ENCODE results near the gene TMEM243.
"Not testable (repeated sequence)": the region's sequence is repeated elsewhere in the genome, so short reads cannot be mapped to it uniquely, and the experiment has no call there.

The TMEM243 gene, protein sequence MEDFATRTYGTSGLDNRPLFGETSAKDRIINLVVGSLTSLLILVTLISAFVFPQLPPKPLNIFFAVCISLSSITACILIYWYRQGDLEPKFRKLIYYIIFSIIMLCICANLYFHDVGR

DNA sequence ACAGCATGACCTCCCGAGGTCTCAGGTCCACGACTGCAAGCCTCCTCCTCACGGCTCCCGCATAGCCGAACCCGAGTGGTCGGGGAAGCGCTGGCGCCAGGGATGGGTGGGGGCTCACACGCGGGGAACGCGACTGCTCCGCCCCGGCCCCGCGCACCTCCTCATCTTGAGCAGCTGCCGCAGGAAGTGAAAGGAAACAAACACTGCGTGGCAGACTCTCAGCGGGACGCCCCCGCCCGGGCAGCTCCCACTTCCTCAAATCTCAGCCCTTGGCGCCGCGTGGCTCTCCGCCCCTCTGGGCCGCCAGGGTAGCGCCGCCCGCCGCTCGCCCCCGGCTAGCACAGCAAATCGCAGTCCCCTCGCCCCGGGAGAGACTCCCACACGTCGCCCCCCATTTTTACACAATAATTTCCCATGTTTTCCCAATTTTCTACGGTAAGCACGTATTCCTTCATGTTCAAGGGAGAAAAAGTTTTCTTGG is at the start of gene TMEM243:
TMEM243 (minus strand) TSS at position 188 of the 481 bp plus-strand sequence. CDS start 229 bp downstream, outside the sequence.
- DNase-seq, result peak in 12 of 14 donors; percentile 14 to 77 (median 61)

DNA sequence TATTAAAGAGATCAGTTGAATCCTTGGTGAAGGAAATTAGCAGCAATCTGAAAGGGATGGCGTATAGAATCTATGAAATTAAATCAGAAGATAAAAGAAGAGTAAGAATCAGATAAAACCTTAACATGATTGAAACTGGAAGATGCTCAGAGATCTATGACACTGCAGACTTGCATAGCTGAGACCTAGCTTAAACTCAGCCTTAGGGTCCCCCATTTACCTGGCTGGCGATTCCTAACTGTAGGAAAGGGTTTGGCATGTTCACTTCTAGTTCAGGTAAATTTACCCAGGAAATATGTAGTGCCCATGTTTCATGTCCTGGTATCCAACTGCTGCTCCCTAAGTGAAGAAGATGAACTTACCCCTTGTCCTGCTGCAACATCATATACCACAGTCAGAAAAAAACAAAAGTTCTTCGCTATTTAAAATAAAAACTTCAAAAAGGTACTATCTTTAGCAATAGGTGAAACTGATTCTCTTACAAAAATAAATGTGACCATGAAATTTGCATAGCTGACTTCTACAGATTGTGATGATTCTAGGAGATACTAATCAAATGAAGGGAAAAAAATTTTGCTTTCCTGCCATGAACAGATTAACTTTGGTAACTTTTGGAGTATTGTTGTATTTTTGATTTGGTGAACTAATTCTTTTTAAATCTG is 47.8 kb upstream of the TMEM243 start:
- no peak for DNase-seq

DNA sequence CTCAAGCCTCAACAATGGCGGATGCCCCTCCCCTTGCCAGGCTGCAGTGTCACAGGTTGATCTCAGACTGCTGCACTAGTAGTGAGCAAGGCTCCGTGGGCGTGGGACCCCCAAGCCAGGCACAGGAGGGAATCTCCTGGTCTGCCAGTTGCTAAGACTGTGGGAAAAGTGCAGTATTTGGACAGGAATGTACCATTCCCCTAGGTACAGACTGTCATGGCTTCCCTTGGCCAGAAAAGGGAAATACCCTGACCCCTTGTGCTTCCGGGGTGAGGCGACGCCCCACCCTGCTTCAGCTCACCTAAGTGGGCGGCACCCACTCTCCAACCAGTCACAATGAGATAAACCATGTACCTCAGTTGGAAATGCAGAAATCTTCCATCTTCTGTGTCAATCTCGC is 44.0 kb upstream of the TMEM243 start:
- no peak for DNase-seq

DNA sequence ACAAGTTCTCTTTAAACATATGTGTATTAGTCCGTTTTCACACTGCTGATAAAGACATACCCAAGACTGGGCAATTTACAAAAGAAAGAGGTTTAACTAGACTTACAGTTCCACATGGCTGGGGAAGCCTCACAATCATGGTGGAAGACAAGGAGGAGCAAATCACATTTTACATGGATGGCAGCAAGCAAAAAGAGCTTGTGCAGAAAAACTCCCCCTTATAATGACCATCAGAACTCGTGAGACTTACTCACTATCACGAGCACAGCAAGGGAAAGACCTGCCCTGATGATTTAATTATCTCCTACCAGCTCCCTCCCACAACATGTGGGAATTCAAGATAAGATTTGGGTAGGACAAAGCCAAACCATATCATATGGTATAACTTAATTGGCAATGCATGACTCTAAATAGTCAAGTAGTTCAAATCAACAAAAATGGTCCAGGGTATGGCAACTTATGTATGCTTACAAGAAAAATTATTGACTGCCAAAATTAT is 34.1 kb upstream of the TMEM243 start:
- no peak for DNase-seq

DNA sequence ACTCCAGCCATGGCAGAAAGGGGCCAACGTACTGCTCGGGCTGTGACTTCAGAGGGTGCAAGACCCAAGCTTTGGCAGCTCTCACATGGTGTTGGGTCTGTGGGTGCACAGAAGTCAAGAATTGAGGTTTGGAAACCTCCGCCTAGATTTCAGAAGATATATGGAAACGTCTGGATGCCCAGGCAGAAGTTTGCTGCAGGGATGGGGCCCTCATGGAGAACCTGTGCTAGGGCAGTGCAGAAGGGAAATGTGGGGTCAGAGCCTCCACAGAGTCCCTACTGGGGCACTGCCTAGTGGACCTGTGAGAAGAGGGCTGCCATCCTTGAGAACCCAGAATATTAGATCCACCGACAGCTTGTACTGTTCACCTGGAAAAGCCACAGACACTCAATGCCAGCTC is 26.1 kb upstream of the TMEM243 start:
- not testable (repeated sequence) for DNase-seq

DNA sequence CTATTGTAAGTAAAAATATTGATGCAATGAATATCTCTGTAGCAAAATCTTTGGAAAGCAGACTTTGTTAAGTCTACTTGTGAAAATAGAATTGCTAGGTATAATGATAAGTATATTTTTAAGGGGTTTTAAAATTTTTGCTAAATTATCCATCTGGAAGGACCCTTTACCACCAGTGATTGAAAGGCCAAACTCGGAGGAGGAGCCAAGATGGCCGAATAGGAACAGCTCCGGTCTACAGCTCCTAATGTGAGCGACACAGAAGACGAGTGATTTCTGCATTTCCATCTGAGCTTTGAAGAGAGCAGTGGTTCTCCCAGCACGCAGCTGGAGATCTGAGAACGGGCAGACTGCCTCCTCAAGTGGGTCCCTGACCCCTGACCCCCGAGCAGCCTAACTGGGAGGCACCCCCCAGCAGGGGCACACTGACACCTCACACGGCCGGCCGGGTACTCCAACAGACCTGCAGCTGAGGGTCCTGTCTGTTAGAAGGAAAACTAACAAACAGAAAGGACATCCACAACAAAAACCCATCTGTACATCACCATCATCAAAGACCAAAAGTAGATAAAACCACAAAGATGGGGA is 19.0 kb upstream of the TMEM243 start:
- not testable (repeated sequence) for DNase-seq

DNA sequence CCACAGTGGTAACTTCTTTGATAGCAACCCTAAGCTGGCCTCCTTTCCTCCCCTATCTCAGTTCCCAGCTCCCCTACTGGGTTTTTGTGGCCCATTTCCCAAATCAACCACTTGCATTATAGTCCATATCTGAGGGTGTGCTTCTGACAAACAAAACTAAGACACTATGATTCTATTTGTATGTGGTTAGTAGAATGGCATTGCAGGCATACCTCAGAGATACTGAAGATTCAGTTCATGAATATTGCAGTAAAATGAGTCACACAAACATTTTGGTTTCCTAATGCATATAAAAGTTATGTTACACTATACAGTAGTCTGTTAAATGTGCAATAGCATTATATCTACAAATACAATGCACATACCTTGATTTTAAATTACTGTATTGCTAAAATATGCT is 15.4 kb upstream of the TMEM243 start:
- DNase-seq, result no peak

DNA sequence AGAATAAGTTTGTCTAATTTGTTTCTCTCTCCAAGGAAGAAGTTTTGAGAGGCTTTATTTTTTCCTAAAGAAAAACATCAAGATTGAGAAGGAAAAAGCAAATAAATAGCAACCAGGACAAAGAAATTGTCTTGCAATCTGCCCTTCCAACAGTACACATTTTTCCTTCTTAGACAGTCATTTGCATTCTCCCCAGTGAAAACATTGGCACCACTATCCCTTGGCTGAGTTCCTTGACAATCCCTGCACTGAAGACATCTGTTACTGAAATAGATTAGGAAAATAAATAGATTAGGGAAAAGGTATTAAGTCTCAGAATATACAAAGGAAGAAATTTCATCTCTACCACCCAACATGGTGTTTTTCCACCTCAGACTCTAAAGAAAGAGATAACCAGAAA is 12.2 kb upstream of the TMEM243 start:
- peak in 1 of 14 donors; percentile 83 for DNase-seq

DNA sequence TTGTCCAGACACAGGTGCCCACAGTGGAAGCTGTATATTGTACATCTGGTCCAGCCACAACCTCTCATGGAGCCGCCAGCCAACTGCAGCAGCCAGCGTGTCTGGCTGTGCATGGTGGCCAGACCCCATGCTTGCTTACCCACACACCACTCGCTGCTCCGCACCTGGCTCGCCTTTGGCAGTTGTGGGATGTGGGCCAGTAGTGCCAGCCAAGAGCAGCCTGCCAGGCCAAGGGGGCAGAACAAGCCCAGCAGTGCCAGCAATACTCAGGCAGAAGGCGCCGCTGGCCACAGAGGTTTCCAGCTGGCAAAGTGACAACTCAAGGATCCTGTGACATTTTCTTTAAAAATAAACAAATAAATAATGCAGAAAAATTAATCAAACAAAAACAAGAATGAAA is 11.7 kb upstream of the TMEM243 start:
- peak in 10 of 14 donors; percentile 6 to 65 (median 31) for DNase-seq

DNA sequence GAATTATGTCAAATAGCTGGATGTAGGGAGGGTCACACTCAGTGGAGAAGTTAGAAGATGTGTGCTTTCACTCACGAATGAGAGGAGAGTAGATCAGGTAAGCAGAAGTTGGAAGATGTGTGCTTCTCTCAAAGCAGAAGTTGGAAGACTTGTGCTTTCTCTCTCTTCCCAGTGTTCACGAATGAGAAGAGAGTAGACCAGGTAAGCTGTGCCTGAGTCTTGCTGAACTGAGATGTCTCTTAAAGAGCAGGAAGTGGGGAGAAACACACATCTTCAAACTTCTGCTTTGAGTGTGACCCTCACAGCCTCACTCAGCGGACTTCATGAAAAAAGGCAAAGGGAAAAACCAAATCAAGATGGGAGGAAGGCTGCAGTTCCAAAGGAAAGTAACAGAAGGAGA is 7.0 kb upstream of the TMEM243 start:
- no peak for DNase-seq

DNA sequence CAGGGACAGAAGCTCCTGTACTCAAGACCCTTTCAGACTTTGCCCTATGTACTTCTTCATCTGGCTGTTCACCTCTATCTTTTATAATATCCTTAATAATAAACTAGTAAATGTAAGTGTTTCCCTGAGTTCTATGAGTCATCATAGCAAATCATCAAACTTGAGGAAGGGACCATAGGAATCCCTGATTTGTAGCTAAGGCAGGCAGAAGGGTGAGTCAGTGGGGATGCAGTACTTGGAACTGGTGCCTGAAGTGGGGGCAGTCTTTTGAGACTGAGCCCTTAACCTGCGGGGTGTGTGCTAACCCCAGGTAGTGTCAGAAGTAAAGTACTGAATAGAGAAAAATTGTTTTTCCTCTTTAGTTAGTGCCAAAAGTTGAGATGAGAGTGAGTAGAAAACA is 6.2 kb upstream of the TMEM243 start:
- no peak for DNase-seq

DNA sequence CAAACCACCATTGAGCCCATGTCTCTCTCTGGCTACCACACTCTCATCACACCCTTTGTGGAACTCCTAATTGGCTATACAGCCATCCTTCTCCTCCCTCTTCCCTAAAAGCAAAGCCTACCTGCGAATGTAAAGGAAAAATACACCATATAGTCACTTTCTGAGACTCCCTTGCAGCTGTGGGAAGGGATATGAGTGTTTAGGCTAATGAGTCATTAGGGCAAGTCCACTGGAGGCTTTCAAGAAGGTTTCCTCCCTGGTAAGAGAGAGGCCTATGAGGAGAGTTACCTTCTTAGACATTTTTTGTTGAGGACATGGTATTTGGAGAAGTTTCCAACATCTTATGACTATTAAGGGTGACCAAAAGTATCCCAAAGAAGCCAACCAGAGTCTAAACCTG is 4.1 kb upstream of the TMEM243 start:
- DNase-seq, result no peak

DNA sequence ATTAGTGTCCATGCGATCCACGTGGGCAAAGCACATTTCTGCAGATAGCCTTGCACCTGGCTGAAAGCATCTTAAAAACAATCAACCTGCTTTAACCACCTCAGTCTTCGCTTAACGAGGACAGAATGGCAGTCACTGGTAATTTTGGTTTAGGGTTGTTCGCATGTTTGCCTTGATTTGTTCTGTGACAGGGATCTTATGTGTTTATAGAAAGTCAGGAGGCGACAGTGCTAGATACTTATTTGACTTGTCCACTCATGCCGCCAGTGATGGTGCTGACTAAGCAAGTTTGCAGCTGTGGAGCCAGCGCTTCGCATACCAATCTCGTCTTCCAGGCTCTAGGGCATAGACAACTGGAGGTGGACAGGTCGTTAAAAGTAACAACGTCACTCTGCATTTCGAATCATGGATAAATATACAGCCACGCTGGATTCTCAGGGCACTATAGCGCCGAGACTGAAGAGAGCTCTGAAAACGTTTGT is 1.2 kb upstream of the TMEM243 start:
- peak in 5 of 14 donors; percentile 24 to 69 (median 44) for DNase-seq

DNA sequence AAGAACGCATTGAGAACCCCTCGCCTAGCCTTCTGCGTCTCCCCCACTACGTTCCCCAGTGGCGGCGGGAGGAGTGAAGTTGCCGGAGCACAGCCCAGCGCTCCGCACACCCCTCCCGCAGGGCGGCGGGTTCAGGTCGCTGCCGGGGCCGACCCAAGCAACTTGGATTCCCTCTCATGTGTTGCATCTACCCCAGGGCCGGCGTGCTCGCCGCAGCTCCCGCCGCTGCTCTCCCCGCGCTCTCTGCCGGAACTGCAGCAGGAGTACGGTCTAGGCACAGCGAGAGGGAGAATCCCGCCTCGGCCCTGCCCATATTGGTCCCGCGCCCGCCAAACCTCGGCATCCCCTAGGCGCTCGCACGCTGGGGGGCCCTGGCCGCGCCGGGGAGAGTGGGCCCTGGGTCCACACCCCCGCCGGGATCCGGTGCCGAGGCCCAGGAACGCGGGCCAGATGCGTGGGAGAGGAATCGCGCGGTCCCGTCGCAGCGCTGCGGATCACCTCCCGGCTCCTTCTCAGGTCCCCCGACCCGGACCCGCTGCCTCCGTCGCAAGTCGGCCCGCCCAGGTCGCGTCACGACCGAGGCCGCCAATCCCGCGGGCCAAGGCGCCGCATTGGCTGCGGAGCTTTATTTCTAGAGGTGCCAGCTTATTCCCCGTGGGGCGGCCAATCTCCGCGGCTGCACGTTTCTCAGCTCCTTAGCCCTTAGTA is 648 bp upstream of the TMEM243 start:
- peak; percentile 9 to 83 (median 60) for DNase-seq

DNA sequence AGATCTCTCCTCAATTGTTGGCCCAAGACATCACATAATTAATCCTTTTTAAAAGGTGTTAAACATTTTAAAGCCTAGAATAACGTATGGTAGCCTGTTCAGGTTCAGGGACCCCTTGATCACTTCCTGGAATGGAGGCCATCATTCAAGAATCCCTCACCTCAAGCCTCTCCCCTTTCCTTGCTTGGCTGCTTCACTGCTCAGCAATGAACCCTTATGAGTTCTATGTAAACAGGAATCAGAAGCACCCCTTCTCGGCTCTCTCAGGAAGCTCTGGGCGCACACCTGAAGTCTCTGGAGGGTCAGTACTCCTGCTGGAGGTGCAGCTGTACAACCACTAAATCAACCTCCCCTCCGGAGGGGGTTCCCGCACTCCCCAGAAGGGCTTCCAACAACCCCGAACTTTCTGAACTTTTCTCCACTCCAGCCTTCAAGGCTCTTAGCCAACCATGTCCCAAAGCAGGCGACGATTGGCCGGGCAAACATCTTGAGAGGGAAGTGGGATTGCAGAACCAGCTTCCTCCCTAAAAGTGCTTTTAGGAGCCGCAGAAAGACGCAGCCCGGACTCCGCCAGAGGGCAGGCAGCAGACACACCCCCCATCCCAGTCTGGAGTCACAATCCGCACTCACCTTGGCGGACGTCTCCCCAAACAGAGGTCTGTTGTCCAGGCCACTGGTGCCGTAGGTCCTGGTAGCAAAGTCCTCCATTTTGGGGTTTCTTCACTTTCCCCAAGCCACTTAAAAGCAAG is 562 bp downstream of the TMEM243 start:
- DNase-seq, result peak in 11 of 14 donors; percentile 26 to 73 (median 61)

DNA sequence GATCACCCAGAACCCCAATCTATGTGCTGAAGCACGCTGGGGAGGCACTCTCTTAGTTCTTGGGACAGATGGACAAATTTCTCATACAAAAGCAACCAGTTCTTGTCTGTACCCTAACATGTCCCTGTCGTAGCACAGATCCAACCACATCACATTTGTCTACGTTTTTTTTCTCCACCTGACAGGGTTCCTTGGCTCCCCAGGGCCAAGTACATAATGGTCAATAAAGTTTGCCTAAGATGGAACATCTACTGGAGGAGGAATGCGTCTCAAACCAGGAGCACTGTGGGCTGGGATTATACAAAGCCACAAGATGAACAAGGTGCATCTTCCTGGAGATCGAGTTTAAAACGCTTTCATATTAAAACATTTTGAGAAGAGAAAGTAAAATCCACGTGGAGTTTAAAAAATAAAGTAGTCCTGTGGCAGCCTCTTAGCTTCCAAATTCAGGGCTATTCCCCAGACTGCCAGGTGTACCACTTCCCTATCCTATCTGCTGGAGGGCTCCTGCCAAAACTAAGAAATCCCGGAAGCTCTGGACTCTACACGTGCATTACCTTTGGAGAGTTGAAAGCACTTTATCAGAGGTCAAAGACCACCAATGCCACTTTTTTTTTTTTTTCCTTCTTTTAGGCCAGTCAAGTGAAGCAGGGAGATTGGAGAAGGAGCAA is 1.4 kb downstream of the TMEM243 start:
- DNase-seq, result no peak

DNA sequence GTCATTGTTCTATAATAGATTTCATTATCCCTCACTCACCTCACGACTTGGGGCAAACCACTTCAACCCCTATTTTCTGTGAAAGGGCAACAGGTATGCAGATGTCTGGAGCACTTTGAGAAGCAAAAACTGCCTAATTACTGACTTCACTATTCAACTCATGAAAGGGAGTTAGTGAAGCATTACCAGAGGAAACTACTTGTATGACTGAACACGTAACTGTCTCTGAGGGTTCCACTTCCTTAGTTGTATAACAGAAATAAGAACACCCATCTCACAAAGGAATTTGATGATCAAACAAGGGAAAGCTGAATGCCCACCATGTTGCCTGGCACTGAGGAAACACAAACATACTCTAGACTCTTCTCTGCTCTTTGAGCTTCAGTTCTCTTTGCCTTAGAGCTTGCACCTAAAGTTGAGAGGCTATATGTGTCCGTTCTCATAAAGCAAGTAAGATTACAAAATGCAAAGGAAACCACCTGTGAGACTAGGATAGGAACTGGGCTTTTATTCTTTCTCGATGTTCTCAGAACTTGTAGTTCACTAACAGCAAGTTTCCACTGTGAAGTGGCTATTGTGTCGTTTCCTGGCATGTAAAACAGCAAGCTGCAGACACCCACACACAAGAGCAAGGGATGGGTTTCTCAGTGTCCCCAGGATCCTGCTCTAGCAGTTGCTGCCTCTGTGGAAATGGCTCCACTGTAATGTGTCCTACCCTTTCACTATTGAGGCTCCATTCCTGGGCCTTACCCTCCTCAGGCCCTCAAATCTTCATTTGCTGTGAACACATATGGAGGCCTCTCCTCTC is 2.6 kb downstream of the TMEM243 start:
- no peak for DNase-seq

DNA sequence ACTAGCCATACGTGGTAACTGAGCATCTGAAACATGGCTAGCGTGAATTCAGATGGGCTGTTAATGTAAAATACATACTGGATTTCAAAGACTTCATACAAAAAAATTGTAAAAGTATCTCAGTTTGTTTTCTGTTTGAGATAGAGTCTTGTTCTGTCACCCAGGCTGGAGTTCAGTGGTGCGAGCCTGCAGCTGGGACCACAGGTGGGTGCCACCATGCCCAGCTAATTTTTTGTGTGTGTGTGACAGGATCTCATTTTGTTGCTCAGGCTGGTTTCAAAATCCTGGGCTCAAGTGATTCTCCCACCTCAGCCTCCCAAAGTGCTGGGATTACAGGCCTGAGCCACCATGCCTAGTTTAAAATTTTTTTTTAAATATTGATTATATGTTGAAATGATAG is 4.5 kb downstream of the TMEM243 start:
- no peak for DNase-seq

DNA sequence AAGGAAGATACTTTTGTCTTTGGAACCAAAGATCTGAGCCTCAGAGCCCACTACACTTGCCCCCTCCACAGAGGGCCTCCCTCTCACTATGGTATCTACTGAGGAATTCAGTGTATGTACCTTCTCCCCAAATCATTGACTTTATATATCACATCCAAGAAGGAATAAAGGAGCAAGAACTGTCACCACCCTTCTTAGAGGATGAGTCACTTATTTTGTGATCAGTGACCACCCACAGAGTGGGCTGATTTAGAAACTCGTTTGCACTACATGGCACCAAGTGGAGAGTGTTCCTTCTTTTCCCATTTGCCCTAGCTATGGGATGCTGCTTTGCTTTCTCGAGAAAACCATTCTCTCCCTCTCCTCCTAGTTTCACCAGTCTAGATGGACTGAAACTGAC is 5.7 kb downstream of the TMEM243 start:
- no peak for DNase-seq

DNA sequence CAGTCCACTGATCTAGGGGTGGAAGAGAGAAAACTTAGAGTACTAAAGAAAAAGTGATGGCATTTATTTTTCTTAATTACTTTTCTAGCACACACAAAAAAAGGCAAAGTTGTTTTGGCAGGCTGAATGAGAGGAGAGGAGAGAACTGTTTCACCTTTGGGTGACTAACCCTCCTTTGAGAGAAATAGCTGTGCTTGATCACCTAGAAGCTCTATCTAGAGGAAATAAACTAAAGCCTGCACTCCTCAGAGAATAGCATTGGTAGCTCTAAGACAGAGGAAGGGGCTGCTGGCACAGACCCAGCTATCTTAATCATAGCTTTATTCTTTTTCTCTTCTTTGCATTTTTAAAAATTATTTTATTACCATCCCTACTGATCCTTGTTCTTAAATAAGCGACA is 6.3 kb downstream of the TMEM243 start:
- no peak for DNase-seq

DNA sequence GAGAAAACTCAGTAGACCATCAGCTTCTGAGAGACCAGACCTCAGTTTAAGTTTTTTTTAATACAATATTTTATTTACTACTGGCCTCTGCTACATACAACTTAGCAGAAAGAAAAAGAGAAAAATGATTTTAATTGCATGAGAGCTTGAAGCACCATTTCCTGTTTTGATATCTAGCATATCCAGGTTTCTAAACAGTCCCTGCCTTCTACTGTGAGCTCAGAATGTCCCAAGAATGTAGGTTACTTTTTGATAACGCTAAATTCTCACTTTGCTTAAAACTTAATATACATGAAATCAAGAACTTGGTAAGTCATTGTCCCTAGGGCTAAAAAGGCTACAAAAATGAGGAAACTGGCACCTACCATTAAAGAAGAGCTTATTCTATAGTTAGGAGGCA is 7.0 kb downstream of the TMEM243 start:
- DNase-seq, result no peak

Measured in C1 segment of cervical spinal cord (tissue), 14 donors.